Keratinocyte (primary cell): ENCODE measurements around the gene UBL7. TPM values are rescaled to one million over a fixed set of nuclear protein-coding genes. Genes with fewer than 3 reads are reported as not detected.

Experiments used
- DNase-seq: peaks from one replicate; pipeline ENCODE4 v3.0.0-alpha.2; 2011; ENCODE audit warnings: low read depth, missing footprints, low spot score
- FAIRE-seq: peaks from 2 replicates; lab custom pipeline; 2011; peaks lifted over from hg19 to GRCh38; lab: Jason Lieb, UNC
- H2AFZ ChIP-seq: 2 replicates; pipeline ENCODE4 v1.6.0; 2012; ENCODE audit warnings: low read length, control low read depth, inconsistent platforms; ENCODE audit not compliant: control insufficient read depth
- H3K27ac ChIP-seq: 2 replicates; pipeline ENCODE4 v1.5.1; 2011; ENCODE audit warnings: low read length; ENCODE audit not compliant: control insufficient read depth, insufficient read depth
- H3K27me3 ChIP-seq: 3 replicates; pipeline ENCODE4 v1.6.0; 2011; ENCODE audit warnings: low read length; ENCODE audit not compliant: control insufficient read depth, insufficient read depth; ENCODE audit errors: extremely low read depth
- H3K36me3 ChIP-seq, 2 experiments: 2 replicates in 1 of 2; 3 replicates in 1 of 2; pipeline ENCODE4 v1.5.1; 2011; ENCODE audit warnings: low read length in 2 of 2, mild to moderate bottlenecking in 1 of 2; ENCODE audit not compliant: control insufficient read depth in 2 of 2, insufficient read depth in 2 of 2; ENCODE audit errors: extremely low read depth in 1 of 2
- H3K4me1 ChIP-seq: 3 replicates; pipeline ENCODE4 v1.5.1; 2011; ENCODE audit warnings: low read length; ENCODE audit not compliant: control insufficient read depth, insufficient read depth; ENCODE audit errors: extremely low read depth
- H3K4me2 ChIP-seq: 3 replicates; pipeline ENCODE4 v1.6.0; 2011; ENCODE audit warnings: low read depth, low read length; ENCODE audit not compliant: control insufficient read depth, insufficient read depth; ENCODE audit errors: extremely low read depth
- H3K4me3 ChIP-seq, 3 experiments: fragments of 200-600 bp in 1 of 3; sonication (generic) in 1 of 3; 2 replicates in 2 of 3; 3 replicates in 1 of 3; pipeline ENCODE4 v1.5.1; 2011 to 2016; ENCODE audit warnings: low read length in 3 of 3, mild to moderate bottlenecking in 3 of 3, control low read depth in 2 of 3, inconsistent platforms in 1 of 3, low read depth in 1 of 3, mixed read lengths in 1 of 3, mixed run types in 1 of 3, moderate library complexity in 1 of 3; ENCODE audit not compliant: control insufficient read depth in 2 of 3, insufficient read depth in 2 of 3; ENCODE audit errors: extremely low read depth in 1 of 3
- H3K79me2 ChIP-seq: 2 replicates; pipeline ENCODE4 v1.6.0; 2012; ENCODE audit warnings: low read length; ENCODE audit not compliant: control insufficient read depth, insufficient read depth
- H3K9ac ChIP-seq: 3 replicates; pipeline ENCODE4 v1.6.0; 2011; ENCODE audit warnings: low read length; ENCODE audit not compliant: control insufficient read depth, insufficient read depth; ENCODE audit errors: extremely low read depth
- H3K9me1 ChIP-seq: 3 replicates; pipeline ENCODE4 v1.6.0; 2011; ENCODE audit warnings: low read length; ENCODE audit not compliant: control insufficient read depth, insufficient read depth; ENCODE audit errors: extremely low read depth
- H3K9me3 ChIP-seq: 2 replicates; pipeline ENCODE4 v1.5.1; 2012; ENCODE audit warnings: low read depth, low read length; ENCODE audit not compliant: control insufficient read depth
- H4K20me1 ChIP-seq: 3 replicates; pipeline ENCODE4 v1.6.0; 2011; ENCODE audit warnings: low read length; ENCODE audit not compliant: control insufficient read depth, insufficient read depth; ENCODE audit errors: extremely low read depth
- EZH2 ChIP-seq: IDR thresholded peaks from one replicate; pipeline ENCODE4 v1.6.1; 2012; ENCODE audit warnings: inconsistent platforms, mild to moderate bottlenecking, low read length, moderate library complexity
- dilution Hi-C: fragments of 300-500 bp; cut with MboI; formaldehyde crosslinking; loops from one replicate; pipeline ENCODE4 v1.7.0; 2020; ENCODE audit warnings: low sequenced_read_pairs; ENCODE audit not compliant: extremely low pct_ligation_motif_present
- polyA plus RNA-seq, 5 experiments: library from polyadenylated mRNA; depleted of rRNA in 3 of 5; stranded (reverse) in 3 of 5; stranded (forward) in 1 of 5; unstranded in 1 of 5; fragments of >200 nt; gene quantifications; 1 replicate in 1 of 5; 2 replicates in 3 of 5; 3 replicates in 1 of 5; pipeline versions ENCODE4 v1.2.1 to v1.2.3, GENCODE V29; 2011 to 2012; ENCODE audit warnings: missing spikeins in 2 of 5, low read depth in 1 of 5, low replicate concordance in 1 of 5
- TF ChIP-seq, protein P1 (sequence below), 3 experiments: IDR thresholded peaks in 1 of 3; conservative IDR thresholded peaks in 1 of 3; optimal IDR thresholded peaks in 1 of 3; 2 replicates in 2 of 3; 3 replicates in 1 of 3; pipeline versions ENCODE3 to v1.5.1; 2011; ENCODE audit warnings: low read length in 3 of 3, mild to moderate bottlenecking in 3 of 3, moderate library complexity in 2 of 3, control low read depth in 1 of 3, inconsistent platforms in 1 of 3; ENCODE audit not compliant: insufficient read depth in 2 of 3; ENCODE audit errors: extremely low read depth in 1 of 3

Gene UBL7
- polyA plus RNA-seq, 1 donor (not counting 4 experiments of a cell fraction or from before 2014, with no cell fraction given): 45.8 TPM

DNA sequence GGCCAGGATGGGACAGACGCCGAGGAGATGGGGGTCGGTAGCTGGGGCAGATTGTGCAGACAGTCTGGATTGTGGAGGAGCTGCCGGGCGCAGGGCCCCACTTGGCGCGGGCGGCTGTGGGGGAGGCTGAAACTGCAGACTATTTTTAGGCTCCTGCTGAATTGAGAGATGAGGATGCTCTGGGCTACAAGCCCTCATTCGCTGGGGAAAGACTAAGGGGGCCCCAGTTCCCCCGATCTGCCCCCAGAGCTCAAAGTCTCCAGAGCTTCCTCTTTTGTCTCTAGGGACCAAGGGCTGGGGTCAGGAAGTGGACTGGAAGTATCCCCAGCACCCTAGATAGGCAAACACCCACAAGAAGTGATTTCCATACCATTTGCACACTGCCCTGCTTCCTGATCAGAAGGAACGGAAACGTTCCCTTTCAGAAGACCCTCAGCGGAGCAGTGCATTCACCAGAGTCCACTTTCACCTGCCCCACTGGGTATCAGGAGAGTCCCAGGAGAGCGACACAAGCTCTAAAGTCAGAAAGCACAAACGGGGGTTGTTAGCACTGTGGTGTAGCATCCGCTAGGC lies 56.9 kb downstream of the UBL7 start:
- DNase-seq: no peak
- H3K79me2 ChIP-seq: no peaks in the 10 kb centered on the region
- H3K9ac ChIP-seq: no peak overlapping the region
- no peak overlapping the region for H2AFZ ChIP-seq
- peaks cover 5% of the 10 kb centered on the region for H3K9me1 ChIP-seq
- FAIRE-seq: no peak
- H4K20me1 ChIP-seq: no peaks in the 10 kb centered on the region
- no peak overlapping the region for H3K4me2 ChIP-seq
- H3K9me3 ChIP-seq: no peaks in the 10 kb centered on the region
- no peak overlapping the region for H3K4me3 ChIP-seq
- TF ChIP-seq, protein P1, sequence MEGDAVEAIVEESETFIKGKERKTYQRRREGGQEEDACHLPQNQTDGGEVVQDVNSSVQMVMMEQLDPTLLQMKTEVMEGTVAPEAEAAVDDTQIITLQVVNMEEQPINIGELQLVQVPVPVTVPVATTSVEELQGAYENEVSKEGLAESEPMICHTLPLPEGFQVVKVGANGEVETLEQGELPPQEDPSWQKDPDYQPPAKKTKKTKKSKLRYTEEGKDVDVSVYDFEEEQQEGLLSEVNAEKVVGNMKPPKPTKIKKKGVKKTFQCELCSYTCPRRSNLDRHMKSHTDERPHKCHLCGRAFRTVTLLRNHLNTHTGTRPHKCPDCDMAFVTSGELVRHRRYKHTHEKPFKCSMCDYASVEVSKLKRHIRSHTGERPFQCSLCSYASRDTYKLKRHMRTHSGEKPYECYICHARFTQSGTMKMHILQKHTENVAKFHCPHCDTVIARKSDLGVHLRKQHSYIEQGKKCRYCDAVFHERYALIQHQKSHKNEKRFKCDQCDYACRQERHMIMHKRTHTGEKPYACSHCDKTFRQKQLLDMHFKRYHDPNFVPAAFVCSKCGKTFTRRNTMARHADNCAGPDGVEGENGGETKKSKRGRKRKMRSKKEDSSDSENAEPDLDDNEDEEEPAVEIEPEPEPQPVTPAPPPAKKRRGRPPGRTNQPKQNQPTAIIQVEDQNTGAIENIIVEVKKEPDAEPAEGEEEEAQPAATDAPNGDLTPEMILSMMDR (optimal IDR thresholded peaks at IDR 0.05 in 1 of 3, IDR thresholded peaks at IDR 0.05 in 1 of 3, conservative IDR thresholded peaks at IDR 0.05 in 1 of 3; ENCODE audit: extremely low read depth in 1 of 3, insufficient read depth in 2 of 3, low read length in 3 of 3): no peak
- no peak for TF ChIP-seq EZH2
- no peaks in the 10 kb centered on the region for H3K27me3 ChIP-seq
- dilution Hi-C loops: no loop called here
- H3K4me1 ChIP-seq: peaks cover 56% of the 10 kb centered on the region
- H3K27ac ChIP-seq: no peak overlapping the region
- H3K36me3 ChIP-seq: no peaks in the 10 kb centered on the region

DNA sequence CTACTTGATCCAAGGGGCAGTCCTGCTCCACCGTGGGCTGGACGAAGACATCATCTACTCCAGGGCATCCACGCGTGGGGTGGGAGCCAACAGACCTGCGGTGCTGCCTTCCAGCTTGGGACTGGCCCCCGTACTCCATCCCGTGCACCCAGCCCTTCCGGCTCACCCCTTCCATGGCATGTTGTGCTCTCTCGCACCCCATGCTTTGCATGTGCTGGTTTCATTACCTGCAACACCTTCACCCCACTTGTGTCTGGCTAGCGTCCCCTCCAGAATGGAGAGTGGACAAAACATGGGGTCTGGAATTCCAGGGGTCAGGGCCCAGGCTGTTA lies 57.4 kb downstream of the UBL7 start:
- dilution Hi-C loops: no loop called here
- H3K9ac ChIP-seq: no peak overlapping the region
- H3K36me3 ChIP-seq: no peaks in the 10 kb centered on the region
- H2AFZ ChIP-seq: no peak overlapping the region
- H3K27ac ChIP-seq: no peak overlapping the region
- no peaks in the 10 kb centered on the region for H4K20me1 ChIP-seq
- no peak overlapping the region for H3K4me2 ChIP-seq
- DNase-seq: no peak
- peaks cover 56% of the 10 kb centered on the region for H3K4me1 ChIP-seq
- H3K79me2 ChIP-seq: no peaks in the 10 kb centered on the region
- peaks cover 5% of the 10 kb centered on the region for H3K9me1 ChIP-seq
- TF ChIP-seq EZH2: no peak
- TF ChIP-seq, protein P1 (optimal IDR thresholded peaks at IDR 0.05 in 1 of 3, IDR thresholded peaks at IDR 0.05 in 1 of 3, conservative IDR thresholded peaks at IDR 0.05 in 1 of 3; ENCODE audit: extremely low read depth in 1 of 3, insufficient read depth in 2 of 3, low read length in 3 of 3): no peak
- H3K4me3 ChIP-seq: no peak overlapping the region
- no peaks in the 10 kb centered on the region for H3K27me3 ChIP-seq
- no peaks in the 10 kb centered on the region for H3K9me3 ChIP-seq
- FAIRE-seq: no peak
